HG03469 (cell line): ENCODE measurements around the gene LYPD4.
"Not testable (repeated sequence)": the region's sequence is repeated elsewhere in the genome, so short reads cannot be mapped to it uniquely, and the experiment has no call there.

ENCODE experiments used
- ATAC-seq: cut with Tn5 transposase; IDR thresholded peaks from one replicate; pipeline ENCODE4 v1.9.1; 2021; ENCODE audit warnings: mild to moderate bottlenecking, moderate library complexity, moderate number of reproducible peaks; ENCODE audit not compliant: unreplicated experiment

LYPD4 gene

GRCh38 chr19:41802770-41803169, 41.7 kb downstream of the LYPD4 start:
- ATAC-seq: no peak

GRCh38 chr19:41801792-41802211, 42.7 kb downstream of the LYPD4 start:
- no peak for ATAC-seq

GRCh38 chr19:41801031-41801430, 43.5 kb downstream of the LYPD4 start:
- ATAC-seq: no peak

- no peak for ATAC-seq
These were observed 45.0 kb downstream of the LYPD4 start for GRCh38 chr19:41799444-41800000.

- no peak for ATAC-seq
These were observed 47.6 kb downstream of the LYPD4 start for GRCh38 chr19:41796901-41797300.

GRCh38 chr19:41796362-41796761, 48.1 kb downstream of the LYPD4 start, which contains the start of gene CEACAM3:
Gene CEACAM3, plus strand, starts transcription at chr19:41796587. Its CDS starts 91 bp downstream, at chr19:41796678.
- ATAC-seq: no peak

- ATAC-seq: no peak
These were observed 49.4 kb downstream of the LYPD4 start for GRCh38 chr19:41795031-41795461.

GRCh38 chr19:41793414-41793727, 51.1 kb downstream of the LYPD4 start:
- no peak for ATAC-seq

GRCh38 chr19:41792513-41793413, 51.7 kb downstream of the LYPD4 start:
- no peak for ATAC-seq

- ATAC-seq: not testable (repeated sequence)
These were observed 55.4 kb downstream of the LYPD4 start for GRCh38 chr19:41789053-41789452.

GRCh38 chr19:41788518-41788917, 56.0 kb downstream of the LYPD4 start:
- ATAC-seq: not testable (repeated sequence)
